HPDE6-E6E7 (cell line): ENCODE data around the gene ITPK1.
A peak's percentile ranks its signal among the peaks of the same experiment; 100 is the strongest.
"Not testable (repeated sequence)": the region's sequence is repeated elsewhere in the genome, so short reads cannot be mapped to it uniquely, and the experiment has no call there.

Experiments used
- DNase-seq: peaks from one replicate; pipeline ENCODE4 v3.0.0; 2011; ENCODE audit warnings: missing footprints; ENCODE audit errors: extremely low spot score

ITPK1 gene

DNA sequence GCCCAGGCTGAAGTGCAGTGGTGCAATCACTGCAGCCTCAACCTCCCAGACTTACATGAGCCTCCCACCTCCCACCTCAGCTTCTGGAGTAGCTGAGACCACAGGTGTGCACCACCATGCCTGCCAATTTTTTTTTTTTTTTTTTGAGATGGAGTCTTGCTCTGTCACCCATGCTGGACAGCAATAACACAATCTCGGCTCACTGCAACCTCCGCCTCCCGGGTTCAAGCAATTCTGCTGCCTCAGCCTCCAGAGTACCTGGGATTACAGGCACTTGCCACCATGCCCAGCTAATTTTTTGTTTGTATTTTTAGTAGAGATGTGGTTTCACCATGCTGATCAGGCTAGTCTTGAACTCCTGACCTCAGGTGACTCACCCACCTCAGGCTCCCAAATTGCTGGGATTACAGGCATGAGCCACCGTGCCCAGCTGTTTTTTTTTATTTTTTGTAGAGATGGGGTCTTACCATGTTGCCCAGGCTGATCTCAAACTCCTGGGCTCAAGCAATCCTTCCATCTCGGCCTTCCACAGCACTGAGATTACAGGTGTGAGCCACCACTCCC lies 15.6 kb upstream of the ITPK1 start:
- DNase-seq: not testable (repeated sequence)

DNA sequence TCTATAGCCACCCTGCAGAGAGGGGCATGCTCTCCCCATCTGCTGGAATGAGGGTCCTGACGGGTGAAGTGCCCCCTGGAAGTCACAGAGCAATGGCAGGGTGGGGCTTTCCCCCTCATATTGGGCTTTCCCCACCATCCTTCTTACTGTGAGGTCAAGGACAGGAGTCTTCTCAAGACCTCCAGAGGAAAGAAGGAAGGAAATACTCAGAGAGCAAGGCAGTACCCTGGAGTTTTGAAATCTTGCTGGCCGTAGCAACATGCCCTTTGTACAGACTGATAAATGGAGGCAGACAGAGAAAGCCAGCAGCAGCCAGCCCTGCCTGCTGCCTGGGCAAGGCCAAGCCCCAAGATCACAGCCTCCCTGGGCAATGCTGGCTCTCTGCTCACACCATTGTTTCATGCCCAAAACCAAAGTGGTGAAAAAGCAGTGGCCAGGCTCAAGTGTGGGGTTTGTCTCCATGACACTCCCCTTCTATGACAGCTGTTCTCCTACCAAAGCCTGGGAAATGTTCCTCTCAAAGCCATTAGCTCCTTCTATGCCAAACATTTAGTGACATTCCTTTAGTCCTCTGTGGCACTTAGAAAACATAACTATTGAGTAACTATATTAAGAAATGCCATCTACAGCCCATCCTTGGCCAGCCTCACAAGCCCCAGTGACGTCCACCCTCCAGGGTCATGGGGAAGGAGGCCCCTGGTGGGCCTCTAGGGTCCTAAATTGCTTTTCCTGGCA lies 13.2 kb upstream of the ITPK1 start:
- no peak for DNase-seq

DNA sequence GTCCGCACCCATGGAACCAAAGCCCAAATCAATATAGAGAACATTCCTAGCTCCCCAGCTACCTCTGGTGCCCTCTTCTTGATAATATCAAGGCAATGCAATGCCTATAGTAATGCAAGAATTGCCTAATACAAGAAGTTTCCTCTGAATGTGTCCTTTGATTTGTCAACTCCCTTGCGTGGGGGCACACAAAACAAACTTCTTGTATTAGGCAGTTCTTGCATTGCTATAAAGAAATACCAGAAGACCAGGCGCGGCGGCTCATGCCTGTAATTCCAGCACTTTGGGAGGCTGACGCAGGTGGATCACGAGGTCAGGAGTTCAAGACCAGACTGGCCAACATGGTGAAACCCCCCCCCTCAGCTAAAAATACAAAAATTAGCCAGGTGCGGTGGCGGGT lies 10.4 kb upstream of the ITPK1 start:
- DNase-seq: no peak

DNA sequence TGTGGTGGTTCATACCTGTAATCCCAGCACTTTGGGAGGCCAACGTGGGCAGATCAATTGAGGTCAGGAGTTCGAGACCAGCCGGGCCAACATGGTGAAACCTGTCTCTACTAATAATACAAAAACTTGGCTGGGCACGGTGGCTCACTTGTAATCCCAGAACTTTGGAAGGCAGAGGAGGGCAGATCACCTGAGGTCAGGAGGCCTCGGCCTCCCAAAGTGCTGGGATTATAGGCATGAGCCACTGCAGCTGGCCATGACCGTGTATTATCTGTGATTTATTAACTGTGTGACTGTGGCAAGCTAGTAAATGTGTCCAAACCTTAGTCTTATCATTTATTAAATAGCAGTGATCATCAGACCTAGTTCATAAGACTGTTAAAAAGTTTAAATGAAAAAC lies 7.1 kb upstream of the ITPK1 start:
- no peak for DNase-seq

DNA sequence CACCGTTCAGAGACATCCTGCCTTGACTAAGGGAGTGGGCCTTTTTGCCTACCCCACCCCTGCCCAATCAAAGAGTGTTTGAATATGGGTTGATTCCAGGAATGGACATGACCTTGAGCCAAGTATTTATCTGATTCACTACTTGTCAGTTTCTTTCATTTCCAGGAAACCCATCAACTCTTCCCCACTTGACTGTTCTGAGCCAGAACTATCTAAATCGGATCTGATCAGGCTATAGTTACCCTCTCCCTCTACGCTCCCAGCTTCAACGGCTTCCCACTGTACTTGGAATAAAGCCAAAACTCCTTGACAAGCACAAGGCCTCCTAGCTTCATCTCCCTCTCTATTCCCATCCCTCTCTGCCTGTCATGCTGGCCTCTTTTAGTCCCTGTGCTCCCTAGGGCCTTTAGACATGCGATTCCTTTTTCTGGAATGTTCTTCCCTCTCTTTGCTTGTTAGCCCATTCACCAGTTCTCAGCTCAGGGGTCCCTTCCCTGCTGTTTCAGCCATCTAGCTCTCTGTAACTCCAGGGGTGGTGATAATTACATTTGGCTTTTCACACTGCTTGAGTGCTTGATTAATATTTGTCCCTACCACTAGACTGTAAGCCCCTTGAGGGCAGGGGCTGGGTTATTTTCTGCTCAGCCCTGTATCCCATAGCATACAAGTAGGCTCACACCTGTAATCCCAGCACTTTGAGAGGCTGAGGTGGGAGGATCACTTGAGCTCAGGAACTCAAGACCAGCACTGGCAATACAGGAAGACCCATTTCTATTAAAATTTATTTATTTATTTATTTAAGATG lies 5.5 kb upstream of the ITPK1 start:
- DNase-seq: no peak

DNA sequence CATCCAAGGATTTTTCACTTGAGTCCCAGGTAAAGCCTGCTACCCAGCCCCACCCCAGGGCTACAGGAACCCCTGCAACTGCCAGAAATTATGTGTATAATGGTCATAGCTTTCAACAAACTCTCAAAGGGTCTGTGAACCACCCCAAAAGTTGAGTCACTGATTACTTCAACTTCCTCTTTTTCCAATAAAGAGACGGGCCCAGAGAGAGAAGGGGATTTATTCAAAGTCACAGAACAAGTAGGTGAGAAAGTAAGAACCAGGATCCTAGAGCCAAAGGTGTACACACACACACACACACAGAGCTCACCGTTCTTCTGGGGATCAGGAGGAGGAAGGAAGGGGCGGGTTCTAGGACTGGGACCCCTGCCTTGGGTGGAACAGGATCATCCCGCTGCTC lies 4.8 kb upstream of the ITPK1 start:
- no peak for DNase-seq

DNA sequence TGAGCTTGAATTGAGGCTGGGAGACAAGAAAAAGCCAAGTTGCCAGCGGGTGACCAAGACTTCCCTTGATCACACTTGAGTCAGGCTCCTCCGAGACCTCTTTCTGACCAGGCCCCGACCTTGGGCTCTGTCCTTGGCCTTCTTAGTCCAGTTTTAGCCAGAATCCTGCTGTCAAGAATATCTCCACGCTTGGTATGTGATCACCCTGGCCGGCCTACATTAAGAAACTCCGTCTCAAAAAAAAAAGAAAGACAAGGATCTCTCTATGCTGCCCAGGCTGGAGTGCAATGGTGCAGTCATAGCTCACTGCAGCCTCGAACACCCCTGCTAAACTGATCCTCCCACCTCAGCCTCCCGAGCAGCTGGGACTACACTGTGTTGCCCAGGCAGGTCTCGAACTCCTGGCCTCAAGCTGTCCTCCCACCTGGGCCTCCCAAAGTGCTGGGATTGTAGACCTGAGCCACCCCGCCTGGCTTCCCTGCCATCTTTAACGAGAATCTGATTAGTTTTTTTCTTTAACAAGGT lies 1.0 kb upstream of the ITPK1 start:
- no peak for DNase-seq

DNA sequence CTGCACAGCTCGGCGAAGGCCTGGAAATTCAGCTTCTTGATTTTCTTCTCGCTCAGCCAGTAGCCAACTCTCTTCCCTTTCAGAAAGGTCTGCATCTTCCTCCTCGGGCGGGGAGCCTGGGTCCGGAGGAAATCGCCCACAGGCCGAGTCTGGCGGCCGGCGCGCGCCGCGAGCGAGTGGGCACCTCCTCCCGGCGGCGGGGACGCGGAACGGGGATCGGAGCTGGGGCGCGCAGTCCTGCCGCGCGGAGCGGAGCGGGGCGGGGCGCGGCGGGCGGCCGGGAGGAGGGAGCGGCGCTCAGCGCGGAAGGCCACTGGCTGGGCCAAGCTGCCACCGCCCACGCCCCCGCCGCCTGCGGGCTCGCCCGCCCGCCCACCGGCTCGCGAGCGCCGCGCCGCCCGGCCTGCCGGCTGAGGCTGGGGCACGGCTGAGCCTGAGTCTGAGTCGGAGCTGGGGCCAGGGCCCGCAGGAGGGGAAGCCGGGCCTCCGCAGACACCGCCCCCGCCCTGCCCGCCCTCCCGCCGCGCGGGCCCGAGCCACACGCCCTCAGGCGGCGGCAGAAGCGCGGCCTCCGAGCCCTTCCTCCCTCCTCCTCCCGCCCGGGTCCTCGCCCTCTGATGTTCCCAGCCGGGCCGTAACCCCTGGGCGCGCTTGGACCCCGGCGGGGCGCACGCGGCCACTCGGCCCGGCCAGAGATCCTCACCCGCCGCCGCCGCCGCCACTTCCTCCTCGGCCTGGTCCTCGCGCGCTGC lies 480 bp downstream of the ITPK1 start:
- peak; percentile 85 for DNase-seq

DNA sequence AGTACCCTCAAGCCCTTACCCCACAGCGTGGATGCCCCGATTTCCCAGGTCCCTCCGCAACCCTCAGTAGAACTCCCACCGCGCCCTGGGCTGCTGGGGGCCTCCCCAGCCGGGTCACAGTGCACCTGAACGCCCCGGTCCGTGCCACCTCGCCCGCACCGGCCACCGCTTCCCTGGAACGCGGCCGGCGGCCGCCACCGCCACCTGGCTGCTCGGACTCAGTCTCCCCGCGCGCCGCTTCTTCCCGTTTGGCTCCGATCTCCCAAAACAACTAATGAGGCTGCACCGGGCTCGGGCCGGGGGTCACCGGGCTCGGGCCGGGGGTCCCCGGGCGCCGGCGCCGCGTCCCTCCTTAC lies 1.0 kb downstream of the ITPK1 start:
- no peak for DNase-seq

DNA sequence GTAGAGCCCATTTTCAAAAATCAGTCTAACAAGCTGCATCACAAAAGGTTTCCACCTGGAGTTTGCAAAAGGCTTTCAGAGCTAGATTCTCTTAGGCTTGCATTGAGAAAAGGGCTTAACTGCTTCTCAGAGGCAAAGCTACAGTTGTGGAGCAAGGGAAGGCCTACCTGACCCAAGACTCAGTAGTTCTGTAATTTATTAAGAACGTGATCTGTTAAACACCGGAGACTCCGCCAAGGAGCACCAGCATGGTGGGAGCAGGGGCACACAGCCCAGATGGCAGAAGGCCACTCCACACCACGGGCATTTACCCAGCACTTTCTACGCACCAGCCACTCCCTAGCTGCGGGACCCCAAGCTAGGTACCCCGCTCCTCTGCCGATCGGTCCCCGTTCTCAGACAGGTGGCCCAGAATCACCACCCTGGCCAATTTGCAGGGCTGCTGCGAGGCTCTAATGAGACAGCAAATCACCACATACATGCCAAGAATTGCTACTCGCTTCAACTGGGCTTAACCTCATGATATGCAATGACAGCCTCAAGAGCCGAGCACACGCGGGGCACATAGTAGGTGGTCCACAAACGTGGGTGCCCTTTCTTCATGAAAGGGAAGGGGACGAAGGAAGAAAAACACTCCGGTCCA lies 1.5 kb downstream of the ITPK1 start:
- DNase-seq: no peak

DNA sequence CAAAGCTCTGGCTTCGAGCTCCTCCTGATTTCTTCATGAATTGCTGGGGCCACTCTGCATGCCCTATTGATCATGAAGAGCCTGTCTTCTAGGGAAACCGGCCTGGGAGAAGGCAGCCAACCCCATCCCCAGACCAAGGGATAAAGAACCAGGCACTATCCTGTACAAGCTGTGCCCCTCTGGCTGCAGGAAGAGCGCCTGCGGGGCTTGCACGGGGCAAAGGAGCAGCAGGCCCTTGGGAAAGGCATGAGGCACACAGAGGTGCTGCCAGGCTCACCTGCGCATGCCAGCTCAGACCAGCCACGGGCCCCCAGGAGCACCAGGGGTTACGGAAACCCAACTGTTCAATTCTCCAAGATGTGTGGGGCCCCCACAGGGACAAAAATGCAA lies 2.1 kb downstream of the ITPK1 start:
- DNase-seq: no peak

DNA sequence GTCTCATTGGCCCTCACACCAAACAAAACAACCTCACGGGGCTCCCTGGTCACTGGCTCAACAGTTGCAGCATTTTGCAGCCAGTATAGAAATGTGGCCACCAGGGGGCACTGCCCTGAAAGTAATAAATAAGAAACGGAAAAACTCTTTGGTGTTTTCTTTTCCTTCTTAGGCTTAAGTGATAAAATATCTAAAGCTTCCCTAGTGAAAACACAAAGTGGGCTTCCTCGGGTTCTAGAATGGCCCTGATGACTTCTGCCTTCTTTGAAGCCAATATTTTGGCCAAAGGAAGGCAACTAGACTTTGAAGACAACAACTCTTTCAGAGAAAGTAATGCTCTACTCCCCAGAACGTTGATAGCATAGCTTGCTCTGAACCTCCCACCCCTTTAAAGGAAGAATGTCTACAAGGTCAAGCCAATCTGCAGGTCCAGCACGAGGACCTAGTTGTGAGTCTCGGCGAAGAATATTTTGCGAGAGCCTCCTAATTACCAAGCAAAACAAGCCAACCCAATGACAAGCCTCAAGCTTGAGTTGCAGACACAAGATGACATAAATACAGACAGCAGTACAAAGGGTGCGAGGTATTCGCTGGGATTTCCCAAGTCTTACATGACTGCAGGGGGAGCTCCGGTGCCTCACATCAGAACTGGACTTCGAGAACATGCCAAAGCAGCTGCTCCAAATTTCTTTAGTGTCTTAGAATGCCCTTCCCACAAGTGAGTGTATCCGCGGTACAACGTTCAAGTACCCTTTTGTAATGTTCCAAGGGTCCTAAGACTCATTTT lies 2.6 kb downstream of the ITPK1 start:
- peak; percentile 75 for DNase-seq

DNA sequence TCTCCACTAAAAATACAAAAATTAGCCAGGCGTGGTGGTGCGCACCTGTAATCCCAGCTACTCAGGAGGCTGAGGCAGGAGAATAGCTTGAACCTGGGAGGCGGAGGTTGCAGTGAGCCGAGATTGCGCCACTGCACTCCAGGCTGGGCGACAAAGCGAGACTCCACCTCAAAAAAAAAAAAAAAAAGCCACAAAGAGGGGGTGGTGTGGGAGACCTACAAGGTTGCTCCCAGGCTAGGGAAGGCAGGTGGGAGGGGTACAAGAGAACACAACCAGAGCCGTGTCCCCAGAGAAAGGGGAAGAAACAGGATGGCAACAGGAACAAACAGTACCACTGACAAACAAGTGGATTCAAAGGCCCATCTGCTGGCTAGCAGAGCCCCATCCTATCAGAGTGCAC lies 4.2 kb downstream of the ITPK1 start:
- not testable (repeated sequence) for DNase-seq

DNA sequence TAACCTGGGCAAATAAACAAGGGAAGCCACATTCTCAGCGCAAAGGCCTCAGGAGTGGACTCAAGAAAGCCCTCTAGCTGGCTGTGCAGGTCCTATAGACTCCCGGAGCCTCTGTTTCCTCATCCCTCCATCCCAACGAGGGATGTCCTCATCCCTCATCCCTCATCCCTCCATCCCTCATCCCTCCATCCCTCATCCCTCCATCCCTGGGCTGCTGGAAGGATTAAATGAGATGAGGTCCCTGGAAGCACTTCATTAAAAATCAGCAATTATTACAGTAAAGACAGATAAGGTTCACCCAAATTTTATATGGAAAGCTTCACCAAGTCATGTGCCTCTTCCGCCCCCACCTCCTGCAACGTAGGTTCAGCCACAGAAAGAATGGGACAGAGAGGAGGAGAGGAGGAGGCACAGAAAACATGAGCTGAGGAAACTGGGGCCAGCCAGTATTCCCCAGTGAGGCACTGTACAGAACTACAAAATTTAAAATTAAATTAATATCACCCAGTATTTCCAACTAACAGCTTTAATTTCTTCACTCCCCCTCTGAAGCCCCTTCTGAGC lies 4.8 kb downstream of the ITPK1 start:
- no peak for DNase-seq

DNA sequence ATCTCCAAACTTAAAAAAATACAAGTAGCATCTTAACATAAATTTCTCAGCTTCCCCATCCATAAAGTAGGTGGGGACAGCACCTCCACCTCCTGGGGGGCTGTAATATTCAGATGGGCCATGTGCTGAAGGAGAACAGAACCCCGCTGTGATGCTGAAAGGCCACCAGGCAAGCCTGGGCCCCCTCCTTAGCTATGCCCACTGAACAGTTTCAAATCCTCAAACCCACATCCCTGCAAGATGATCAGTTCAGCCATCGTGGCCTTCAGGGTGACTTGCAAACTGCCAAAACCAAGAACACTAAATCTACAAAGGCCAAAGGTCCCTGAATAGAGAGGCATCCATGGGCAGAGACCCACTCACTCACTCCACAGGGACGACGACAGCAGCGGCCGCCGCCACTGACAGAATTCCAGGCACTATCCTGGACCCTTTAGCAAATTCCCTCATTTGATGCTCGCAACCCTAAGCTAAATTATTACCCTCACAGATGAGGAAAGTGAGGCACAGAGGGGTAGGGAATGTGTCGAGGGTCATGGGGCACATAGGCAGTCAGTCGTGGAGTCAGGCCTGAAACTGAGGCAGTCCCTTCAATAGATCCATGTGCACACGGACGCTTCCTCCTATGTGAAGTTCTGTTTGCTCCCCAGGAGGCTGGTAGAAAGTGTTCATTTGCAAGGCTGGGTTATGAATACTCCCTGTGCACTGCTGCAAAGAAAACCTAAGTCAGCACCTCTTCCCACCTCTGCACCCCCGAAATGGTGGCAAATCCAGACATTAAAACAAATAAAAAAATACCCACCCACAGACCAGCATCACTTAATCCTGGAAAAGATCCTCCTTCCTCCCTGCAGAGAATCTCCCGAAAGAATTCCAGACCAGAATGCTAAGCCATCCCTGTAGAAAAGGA lies 5.9 kb downstream of the ITPK1 start:
- no peak for DNase-seq

DNA sequence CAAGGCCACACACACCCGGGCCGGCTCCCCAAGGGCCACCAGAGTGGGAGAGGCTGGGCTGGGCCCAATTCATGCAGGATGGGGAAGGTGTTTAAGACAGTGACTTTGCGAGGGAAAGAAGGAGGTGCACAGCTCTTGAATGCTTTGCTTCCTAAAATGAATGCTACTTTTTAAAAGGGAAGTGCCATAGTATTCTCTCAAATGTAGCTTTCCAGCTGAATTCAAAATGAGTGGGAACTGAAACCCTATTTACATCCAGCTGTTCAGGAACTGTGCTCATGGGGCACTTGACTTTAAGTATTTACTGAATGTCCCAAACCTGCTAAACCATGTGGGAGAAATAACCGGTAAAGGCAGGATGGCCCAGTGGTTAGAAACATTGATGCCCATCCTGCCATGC lies 7.6 kb downstream of the ITPK1 start:
- no peak for DNase-seq

DNA sequence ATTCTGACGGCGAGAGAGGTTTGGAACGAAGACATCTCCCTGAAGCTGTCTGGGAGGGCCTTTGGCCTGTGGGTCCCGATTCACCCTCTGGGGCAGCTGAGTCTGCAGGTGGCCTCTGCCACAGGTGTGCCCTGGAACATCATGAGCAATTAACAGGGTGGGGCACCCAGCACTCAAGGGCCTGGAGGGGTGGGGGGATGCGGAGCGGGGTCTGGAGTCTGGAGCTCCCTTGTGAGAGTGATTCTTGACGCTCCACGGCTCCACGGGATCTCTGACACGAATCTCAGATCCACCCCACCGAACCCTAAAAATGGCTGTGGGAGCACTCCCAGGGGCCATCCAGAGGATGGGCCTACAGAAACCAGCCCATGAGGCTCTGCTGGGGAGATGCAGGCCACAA lies 8.3 kb downstream of the ITPK1 start:
- no peak for DNase-seq

DNA sequence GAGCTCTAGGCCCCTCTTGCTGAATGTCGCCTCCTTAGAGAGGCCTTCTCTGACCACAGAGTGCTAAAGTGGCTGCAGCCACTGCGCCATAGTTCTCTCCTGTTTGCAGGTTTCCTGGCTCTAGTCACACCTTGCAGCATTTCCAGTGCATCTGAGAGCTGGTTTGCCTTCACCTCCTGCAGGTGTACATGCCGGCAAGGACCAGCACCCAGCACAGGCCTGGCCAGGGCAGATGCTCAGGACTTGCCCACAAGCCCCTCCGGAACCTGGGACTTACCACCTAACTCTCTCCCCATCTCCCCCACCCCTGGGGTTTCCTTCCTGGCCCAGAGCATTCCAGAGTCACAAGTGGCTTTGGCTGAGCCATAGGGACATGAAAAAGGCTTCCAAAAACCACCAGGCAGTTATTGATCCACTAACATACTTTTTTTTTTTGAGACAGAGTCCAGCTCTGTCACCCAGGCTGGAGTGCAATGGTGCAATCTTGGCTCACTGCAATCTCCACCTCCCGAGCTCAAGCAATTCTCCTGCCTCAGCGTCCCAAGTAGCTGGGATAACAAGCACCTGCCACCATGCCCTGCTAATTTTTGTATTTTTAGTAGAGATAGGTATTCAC lies 9.1 kb downstream of the ITPK1 start:
- DNase-seq: no peak

DNA sequence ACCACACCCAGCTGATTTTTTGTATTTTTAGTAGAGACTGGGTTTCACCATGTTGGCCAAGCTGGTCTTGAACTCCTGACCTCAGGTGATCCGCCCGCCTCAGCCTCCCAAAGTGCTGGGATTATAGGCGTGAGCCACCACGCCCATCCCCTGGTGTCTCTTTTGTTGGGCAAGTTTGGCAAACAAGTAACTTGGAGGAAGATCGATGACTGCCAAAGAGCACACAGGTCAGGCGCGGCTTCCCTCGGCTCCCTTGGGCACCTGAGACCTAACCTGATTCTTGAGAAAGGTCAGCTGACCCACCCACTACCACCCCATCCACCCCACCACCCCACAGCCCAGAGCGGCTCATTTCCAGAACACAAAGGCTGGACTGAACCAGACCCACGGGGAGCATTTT lies 9.9 kb downstream of the ITPK1 start:
- not testable (repeated sequence) for DNase-seq
